ENCODE results near the gene ZNF541.

The ZNF541 gene, protein sequence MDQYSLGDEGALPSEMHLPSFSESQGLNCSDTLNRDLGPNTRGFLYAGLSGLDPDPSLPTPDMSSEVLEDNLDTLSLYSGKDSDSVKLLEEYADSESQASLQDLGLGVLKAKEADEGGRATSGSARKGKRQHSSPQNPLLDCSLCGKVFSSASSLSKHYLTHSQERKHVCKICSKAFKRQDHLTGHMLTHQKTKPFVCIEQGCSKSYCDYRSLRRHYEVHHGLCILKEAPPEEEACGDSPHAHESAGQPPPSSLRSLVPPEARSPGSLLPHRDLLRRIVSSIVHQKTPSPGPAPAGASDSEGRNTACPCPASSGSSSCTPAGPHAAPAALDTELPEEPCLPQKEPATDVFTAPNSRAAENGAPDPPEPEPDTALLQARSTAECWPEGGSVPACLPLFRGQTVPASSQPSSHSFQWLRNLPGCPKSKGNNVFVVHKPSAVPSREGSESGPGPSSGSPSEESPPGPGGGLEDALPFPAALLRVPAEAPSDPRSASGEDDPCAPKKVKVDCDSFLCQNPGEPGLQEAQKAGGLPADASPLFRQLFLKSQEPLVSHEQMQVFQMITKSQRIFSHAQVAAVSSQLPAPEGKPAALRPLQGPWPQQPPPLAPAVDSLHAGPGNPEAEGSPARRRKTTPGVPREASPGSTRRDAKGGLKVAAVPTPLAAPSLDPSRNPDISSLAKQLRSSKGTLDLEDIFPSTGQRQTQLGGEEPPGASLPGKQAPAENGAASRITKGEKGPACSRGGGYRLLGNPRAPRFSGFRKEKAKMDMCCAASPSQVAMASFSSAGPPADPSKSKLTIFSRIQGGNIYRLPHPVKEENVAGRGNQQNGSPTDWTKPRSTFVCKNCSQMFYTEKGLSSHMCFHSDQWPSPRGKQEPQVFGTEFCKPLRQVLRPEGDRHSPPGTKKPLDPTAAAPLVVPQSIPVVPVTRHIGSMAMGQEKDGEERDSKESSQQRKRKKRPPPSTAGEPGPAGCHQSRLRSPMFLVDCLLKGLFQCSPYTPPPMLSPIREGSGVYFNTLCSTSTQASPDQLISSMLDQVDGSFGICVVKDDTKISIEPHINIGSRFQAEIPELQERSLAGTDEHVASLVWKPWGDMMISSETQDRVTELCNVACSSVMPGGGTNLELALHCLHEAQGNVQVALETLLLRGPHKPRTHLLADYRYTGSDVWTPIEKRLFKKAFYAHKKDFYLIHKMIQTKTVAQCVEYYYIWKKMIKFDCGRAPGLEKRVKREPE (N-terminal part only)

DNA sequence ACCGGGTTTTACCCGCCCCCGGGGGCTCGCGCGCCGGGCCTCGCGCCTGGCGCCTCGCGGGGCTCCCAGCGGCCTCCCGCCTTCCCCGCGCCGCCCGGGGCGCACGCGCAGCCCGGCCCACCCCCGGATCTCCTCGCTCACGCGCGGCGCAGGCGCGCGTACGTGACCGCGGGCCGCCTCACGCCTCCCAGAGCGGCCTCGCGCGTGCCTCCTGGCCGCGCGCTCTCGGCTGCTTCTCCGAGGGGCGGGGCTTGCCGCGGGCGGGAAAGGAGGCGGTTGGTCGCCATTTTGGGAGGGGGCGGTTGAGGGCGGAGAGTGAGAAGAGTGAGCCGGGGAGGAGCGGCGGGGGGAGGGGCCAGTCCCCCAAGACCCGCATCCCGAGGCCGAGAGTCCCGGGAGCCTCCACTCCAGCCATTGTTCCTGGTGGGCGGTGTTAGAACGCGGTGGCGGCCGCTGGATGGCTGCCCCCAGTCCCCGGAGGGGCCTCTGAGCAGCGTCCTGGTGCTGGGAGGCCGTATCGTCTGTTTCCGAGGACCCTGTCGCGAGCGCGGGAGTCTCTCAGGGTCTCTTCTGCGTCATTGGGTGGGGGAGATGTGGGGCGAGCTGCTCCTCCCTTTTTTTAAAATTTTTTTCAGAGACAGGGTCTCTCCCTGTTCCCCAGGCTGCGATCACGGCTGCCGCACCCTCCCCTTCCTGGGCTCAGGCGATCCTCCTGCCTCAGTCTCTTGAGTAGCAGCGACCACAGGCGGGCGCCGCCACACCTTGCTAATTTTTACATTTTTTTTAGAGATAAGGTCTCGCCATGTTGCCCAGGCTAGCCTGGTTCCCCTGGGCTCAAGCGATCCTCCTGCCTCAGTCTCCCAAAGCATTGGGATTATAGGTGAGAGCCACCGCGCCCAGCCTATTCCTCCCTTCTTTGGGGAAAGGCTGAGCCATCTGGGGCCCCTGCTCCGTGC lies at the start of gene ZNF541:
ZNF541 (minus strand) TSS at position 78 of the 956 bp plus-strand sequence. CDS start 17,292 bp downstream, outside the sequence.
- peak; percentile 56 for DNase-seq

DNA sequence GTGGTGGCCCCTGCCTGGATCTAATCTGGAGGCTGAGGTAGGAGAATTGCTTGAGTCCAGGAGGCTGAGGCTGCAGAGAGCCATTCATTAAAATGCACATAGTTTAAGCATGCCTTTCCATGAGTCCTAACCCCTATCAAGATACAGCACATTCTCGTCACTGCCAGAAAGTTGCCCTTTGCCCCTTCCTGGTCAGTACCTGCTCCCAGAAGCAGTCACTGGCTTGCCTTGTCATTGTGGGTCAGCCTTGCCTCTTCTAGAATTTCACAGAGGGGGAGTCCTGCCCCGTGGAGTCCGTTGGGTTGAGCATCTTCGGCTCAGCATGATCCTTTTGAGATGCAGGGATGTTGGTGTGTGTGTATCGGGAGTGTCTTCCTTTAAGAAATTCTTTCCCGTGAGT lies 46.8 kb upstream of the ZNF541 start:
- DNase-seq, result no peak

GRCh38 chr19:47618771-47619170 lies 45.8 kb upstream of the ZNF541 start:
- DNase-seq, result no peak

DNA sequence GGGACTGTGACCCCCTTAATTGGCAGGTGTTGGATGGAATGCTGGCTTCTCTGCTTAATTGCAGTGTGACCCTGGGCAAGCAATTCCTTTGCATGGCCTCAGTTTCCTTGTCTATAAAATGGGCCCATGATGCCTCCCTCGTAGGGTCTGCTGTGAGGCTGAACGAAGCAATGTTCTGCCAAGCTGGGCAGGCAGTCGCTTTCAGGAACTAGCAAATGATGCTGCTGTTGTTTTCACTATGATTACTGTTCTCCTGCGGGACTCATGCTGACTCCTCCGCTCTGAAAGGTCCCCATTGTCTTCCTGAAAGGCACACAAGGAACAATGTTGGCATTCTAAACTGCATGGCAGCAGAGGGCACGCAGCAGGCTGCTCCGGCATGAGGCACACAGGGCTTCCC lies 42.8 kb upstream of the ZNF541 start:
- DNase-seq, result no peak

- DNase-seq, result no peak
Observed at GRCh38 chr19:47615230-47615629, 42.3 kb upstream of the ZNF541 start.

DNA sequence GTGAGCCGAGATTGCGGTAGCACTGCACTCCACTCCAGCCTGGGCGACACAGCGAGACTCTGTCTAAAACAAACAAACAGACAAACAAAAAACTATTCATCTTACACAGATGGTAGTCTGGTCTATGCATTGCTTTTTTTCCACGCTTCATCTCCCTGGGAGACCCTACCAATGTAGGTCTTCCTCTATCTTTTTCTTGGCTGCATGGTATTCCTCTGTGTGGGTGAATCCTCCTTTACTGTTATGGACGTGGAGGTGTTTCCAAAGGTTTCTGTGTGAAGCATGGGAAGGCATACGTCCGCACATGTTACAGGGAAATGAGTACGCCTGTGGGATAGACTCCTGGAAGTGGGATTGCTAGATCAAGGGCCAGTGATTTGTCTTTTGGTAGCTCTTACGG lies 41.6 kb upstream of the ZNF541 start:
- no peak for DNase-seq

GRCh38 chr19:47614021-47614295 lies 41.0 kb upstream of the ZNF541 start:
- no peak for DNase-seq

DNA sequence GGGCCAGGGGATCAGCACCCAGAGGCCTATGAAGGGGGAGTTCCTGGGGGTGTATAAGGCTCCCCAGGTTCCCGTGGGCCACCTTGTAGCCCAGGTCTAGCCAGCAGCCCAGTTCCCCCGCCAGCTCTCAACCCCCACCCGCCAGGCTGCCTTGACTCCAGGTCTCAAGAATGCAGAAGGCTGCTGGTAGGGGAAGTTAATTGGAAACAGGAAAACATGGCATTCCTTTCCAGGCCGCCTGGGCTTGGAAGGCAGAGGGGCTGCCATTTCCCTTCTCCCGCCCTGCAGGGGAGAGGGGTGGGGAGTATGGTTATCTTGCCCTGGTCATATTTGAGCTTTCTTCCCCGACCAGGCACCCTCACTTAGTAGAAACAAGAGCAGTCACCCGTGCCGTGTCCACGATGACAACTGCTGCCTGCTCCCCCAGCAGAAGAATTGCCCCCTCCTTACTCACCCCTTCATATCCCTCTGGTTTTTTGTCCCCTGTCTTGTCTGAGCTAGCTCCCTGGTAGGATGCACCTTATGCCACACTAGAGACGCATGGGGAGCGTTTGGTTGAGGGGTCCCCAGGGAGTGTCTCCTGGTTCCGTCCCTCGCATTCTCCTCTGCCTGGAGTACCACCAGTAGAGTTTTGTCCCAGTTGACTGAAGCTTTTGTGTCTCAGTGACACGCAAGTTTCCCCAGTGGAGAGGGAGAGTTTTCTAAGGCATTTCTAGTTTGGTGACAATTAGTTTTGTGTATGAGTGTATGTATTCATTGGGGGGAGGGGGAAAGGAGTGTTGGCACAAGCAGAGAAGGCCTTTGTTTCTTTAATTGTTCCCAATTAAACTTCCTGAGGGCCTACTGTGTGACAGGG lies 40.4 kb upstream of the ZNF541 start:
- peak; percentile 94 for DNase-seq

GRCh38 chr19:47610902-47611301 lies 38.0 kb upstream of the ZNF541 start:
- DNase-seq, result no peak

DNA sequence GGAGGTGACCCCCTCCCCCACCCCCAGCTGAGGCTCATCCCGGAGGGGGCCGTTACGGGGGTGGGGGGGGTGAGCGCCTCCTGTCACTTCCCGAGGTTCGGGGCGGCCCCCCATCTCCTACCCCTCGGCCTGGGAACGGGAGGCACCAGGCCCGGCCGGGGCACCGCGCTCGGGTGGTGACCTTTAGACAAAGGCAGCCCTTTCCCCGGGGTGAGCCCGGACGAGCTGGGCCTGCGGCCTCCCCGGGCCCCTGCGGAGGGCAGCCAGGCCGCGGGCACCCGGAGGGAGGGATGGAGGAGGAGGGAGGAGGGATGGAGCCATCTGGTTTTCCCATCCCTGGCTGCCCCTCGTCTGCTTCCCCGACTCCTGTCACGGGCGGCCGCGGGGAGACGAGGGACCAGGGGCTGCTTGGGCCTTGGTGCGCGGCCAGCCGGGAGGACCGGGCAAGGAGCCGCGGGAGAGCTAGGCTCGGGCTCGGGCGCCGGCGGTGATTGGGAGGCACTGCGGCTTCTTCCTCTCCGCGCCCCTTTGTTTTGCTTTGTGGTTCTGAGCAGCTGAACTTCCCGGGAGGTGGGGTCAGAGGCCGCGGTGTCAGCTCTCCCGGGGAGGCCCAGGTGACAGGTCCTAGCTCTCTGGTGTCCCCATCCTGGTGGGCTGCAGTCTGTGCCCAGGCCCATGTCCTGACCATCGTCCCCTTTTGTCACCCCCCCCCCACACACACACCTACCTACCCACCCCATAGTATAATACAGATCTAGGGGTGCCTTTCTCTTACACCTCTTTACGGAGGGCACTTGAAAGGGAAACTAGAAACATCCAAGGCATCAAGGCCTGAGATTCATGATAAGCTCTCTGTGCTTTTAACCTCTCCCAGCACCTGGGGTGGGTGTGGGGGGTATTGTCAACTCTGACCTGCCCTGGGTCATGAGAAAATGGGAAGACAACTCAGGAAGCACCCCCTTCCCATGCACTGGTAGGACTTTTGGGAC lies 37.3 kb upstream of the ZNF541 start:
- peak; percentile 49 for DNase-seq

GRCh38 chr19:47608969-47609905 lies 36.3 kb upstream of the ZNF541 start, which contains the start of gene BICRA:
TSS of gene BICRA (plus strand) at chr19:47609134. CDS start at chr19:47673575, 64,441 bp downstream.
- peak; percentile 86 for DNase-seq

GRCh38 chr19:47608074-47608918 lies 35.3 kb upstream of the ZNF541 start:
- DNase-seq, result peak; percentile 96

- no peak for DNase-seq
Observed at GRCh38 chr19:47607564-47608073, 34.7 kb upstream of the ZNF541 start.

DNA sequence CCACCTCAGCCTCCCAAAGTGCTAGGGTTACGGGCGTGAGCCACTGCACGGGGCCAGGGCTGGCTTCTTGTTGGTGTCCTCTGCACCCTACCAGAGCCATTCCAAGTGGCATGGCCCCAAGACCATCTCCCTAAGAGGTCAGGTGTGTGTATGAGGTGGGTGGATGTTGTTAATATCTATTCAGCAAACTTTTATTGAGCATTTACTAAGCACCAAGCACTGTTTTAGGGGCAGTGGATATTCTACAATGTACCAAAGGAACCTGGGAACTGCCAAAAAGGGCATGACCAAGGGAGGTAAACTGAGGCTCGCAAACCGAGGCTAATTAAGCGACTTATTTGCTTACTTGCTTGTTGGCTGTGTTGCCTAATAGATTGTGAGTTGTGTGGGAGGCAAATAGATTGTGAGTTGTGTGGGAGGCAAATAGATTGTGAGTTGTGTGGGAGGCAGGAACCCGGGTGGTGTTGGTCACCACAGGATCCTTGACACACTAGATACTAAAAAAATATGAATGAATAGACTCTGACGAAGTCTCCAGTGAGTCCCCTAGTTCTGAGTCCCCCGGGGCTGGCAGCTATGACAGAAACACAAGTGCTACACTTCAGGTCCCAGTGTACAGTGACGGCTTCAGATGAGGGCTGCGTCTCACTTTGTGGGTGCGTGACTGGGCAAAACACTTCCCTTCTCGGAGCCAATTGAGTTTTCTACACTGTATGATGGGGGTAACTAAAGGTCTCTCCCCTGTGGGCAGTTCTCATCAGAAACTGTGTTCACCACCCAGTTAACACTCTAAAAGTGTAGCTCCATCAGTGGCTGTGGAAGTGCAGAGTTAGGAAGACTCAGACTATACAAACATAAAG lies 31.0 kb upstream of the ZNF541 start:
- no peak for DNase-seq

DNA sequence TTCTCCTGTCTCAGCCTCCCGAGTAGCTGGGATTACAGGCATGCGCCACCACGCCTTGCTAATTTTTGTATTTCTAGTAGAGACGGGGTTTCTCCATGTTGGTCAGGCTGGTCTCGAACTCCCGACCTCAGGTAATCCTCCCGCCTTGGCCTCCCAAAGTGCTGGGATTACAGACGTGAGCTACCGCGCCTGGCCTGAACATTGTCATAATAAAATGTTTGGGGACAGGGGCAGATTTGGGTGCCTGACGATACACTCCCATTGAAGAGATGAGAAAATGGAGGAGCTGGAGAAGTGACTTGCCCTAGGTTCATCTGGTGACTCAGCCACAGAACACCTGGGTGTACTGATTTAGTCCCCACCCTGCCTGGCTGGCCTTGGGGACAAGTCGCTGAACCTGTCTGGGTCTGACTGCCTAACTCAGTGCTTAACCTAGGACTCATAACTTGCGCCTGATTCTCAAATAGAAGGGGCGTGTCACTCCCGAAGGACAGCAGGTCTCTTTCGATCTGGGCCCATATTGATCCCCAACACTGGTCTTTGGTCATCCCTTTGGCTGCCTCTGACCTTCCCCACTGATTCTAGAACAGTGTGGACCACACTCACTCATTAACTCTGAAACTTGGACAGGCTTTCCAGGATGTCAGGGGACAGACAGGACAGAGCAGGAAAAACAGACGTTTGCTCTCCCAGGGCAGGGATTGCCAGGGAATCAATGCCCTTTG lies 28.4 kb upstream of the ZNF541 start:
- DNase-seq, result no peak
